CD4-positive, alpha-beta T cell treated with Interferon gamma for 1 hour (primary cell): ENCODE results near the gene RMI2.

Source experiments
- DNase-seq: peaks from one replicate; pipeline ENCODE4 v3.0.0-alpha.2; 2020

RMI2 gene

DNA sequence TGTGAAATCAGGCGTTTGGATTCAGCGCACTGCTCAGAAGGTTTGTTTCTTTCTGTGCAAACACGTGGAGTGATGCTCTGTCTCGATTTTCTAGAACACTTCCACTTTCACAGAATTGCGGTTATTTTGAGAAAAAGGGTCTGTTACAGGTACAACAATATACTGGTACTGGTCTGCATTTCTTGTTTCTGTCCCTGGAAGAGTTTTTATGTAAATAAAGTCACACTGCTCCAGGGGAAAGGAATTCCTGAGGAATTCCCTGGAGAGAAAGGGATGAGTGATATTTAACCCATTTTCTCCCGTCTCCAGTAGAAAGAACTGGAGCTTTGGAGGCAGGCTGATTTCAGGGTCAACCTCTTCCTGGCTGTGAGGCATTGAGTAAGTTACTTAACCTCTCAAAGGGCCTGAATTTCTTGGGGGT, 16.2 kb upstream of the RMI2 start:
- DNase-seq: no peak

DNA sequence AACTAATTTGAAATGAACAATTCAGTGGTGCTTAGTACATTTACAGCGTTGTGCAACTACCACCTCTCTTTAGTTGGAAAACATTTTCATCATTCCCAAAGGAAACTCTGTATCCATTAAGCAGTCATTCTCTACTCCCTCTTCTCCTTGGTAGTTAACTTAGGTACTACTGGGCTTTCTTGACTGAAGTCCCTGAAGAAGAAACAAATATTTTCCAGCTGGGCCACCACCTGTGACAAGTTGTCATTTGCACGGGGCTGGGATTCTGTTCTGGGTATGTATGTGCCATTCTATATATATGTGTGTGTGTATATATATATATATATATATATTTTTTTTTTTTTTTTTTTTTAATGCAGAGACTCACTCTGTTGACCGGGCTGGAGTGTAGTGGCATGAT, 15.4 kb upstream of the RMI2 start:
- DNase-seq: no peak

DNA sequence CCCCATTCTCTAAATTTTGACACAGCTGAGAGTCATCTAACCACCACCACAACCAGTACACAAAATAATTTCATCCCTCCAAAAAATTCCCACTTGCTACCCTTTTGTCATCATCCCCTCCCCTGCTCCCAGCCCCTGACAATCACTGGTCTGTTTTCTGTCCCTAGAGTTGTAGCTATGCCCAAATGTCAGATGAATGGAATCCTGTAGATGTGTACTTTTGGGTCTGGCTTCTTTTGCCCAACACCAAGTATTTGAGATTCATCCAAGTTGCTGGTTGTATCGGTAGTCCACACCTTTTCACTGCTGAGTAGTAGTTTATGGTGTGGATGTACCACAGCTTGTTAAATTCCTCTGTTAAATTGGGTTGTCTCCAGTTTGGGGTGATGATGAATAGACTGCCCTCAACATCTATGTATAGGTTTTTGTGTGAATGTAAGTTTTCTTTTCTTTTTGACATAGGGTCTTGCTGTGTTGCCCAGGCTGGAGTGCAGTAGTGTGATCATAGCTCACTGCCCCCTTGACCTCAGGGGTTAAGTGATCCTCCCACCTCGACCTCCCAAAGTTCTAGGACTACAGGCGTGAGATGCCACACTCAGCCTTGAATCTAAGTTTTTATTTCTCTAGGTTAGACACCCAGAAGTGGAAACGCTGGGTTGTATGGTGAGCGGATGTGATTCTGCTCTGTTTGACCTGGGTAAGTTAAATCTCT, 14.6 kb upstream of the RMI2 start:
- DNase-seq: no peak

DNA sequence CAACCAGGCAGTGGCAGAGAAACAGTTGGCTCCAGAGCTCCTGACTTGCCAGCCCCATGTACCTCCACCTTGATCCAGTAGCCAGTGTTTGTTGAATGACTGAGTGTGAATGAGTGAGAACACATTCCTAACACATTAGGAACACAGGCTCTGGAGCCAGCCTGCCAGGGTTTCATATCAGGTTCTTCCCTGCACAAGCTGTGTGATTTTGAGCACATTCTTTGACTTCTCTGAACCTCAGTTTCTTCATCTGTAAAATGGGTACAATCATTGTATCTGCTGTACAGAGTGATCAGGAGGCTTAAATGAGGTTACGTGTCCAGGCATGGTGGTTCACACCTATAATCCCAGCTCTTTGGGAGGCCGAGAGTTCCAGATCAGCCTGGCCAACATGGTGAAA, 13.3 kb upstream of the RMI2 start:
- no peak for DNase-seq

DNA sequence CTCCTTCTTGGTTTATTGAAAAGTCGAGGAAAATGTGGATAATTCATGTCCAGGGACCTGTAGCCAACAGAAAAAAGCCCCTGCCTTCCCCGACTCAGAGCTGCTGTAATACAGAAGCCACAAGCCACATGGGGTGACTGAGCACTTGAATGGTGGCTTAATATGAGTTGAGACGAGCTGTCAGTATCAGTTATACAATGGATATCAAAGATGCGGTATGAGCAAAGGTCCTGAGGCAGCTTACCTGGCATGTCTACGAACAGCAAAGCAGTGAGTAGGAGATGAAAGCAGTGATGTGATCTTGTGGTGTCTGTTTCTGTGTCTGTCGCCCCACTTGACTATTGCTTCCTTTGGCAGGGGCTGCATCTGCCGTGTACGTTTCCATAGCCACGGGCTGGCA, 12.2 kb upstream of the RMI2 start:
- DNase-seq: no peak

DNA sequence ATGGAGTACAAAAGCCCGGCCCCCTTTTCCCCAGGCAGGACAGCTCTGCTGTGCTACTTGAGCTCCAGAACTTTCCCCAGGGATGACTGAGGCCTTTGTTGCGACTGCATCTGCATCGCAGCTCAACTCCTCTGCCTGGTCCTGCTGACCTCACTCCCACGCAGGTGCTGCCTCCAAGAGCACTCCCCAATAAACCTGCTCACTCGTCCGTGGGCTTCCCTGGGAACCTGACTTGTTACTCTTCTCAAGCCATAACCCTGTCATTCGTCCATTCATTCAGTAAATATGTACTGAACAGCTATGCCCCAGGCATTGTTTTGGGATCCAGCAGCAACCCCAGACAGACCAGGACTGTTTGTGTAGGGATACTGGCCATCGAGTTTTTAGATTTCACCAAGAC, 11.6 kb upstream of the RMI2 start:
- no peak for DNase-seq

DNA sequence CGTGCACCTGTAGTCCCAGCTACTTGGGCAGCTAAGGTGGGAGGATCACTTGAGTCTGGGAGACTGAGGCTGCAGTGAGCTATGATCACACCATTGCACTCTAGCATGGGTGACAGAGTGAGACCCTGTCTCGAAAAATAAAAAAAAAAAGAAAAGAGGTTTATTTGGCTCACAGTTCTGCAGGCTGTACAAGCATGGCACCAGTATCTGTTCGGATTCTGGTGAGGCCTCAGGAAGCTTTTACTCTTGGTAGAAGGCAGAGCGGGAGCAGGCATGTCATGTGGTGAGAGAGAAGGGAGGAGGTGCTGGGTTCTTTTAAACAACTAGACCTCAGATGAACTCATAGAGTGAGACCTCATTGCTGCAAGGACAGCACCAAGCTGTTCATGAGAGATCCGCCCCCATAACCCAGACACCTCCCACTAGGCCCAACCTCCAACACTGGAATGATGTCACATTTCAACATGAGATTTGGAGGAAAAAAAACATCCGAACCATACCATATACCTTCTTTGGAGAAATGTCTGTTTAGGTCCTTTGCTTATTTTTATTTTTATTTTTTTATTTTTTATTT, 10.3 kb upstream of the RMI2 start:
- DNase-seq: no peak

DNA sequence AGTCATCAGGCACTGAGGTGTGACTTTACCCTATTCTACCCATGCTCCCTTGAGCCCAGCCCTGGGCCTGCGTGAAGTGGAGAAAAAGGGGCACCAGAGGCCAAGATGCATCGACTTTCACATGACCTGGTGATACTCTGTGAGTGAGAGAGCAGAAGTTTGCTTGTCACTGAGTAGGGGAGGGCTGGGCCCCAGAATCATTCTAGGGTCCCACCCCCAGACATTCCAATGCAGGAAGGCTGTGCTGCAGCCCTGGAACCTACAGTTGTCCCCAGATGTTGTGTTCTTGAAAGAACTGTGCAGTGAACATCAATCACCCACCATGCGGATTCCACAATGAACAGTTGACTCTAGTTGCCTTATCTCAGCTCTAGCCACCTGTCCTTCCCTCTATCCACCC, 6.2 kb upstream of the RMI2 start:
- no peak for DNase-seq

DNA sequence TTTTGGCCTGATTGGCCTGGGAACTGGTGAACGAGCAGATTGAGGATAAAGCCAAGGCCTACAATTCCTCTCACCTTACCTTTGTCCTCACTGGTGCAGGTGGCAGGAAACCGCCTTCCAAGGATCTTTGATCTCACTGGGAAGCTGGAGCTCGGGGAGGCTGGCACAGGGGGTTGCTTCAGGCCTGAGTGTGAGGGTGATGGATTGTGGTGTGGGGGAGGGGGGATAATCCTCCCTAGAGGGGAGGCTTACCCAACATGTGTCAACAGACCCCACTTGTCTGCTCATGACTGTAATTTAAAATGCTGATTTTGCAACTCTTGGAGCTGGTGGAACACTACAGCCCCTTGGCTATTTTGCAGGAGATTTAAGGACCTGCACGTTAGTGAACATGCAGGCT, 4.5 kb upstream of the RMI2 start:
- DNase-seq: no peak

DNA sequence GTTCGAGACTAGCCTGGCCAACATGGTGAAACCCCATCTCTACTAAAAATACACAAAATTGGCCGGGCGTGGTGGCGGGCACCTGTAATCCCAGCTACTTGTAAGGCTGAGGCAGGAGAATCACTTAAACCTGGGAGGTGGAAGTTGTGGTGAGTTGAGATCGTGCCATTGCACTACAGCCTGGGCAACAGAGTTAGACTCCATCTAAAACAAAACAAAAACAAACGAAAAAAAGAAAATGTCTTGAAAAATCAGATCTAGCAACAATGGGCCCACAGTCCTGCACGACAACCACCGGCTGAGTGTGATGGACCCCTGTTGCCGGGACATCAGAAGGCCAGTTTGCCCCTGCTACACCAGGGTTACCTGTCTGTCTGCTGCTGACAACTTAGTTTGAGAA, 3.9 kb upstream of the RMI2 start:
- no peak for DNase-seq

DNA sequence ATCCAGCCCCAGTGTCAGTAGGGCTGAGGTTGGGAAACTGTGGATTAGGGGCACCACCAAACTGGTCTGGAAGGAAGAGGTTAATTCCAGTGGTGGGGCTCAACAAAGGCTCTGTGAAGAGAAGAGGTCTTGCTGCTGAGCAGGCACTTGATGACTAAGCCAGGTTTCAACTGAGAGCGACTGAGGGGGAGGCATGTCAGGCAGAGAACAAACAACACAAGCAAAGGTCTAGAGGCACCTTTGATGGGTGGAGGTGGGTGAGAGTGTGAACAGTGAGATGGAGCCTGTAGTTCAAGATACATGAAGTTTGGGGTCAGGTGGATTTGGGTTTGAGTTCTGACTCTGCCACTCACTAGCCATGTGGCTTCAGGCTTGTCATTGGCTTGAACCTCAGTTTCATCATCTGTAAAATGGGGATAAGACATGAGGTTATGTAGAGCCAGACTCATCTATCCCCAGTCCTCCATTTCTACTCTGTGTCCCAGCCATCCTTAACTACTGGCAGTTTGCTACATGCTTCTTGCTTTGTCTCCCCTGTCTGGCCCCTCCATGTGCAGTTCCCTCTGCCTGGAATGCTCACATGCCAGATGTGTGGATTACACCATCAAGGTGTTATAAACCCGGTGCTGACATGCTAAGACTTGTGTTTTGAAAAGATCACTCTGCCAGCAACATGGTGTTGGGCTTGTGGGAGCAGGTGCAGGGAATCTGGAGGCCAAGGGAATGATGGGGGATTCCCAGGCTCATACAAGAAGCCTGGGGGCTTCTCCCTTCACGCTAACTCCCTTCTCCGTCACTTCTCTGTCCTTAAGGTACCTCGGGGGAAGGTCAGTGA, 3.0 kb upstream of the RMI2 start:
- no peak for DNase-seq

DNA sequence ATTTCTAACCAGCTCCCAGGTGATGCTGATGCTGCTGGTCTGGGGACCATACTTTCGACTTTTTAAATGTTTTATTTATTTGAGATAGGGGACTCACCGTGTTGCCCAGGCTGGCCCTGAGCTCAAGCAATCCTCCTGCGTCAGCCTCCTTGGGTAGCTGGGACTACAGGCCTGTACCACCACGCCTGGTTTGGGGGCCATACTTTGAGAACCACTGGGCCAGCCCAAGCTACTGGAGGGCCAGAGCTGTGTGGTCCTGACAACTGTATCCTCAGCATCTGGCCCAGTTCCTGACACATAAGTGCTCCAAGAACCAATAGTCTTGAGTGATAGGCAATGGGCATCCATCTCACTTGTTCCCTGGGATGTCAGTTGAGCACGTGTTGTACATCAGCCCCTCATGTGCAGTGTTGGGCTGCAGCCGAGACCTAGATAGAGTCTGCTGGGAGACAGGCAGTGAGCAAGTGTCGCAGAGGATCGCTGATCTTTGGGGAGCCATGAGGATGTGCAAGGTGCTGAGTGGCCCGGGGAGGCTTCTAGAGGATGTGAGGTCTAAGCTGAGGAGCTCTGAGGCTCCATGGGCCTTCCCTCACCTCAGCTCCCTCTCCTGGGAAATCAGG, 1.6 kb downstream of the RMI2 start:
- no peak for DNase-seq

DNA sequence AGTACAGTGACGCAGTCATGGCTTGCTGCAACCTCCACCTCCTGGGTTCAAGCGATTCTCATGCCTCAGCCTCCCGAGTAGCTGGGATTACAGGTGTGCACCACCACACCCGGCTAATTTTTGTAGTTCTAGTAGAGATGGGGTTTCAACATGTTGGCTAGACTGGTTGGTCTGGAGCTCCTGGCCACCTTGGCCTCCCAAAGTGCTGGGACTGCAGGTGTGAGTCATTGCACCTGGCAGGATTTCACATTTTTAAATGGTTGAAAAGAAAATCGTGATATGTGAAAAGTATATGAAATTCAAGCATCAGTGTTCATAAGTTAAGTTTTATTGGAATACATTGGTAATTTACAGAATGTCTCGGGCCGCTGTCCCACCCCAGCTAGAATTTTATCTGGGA, 2.6 kb downstream of the RMI2 start:
- no peak for DNase-seq

DNA sequence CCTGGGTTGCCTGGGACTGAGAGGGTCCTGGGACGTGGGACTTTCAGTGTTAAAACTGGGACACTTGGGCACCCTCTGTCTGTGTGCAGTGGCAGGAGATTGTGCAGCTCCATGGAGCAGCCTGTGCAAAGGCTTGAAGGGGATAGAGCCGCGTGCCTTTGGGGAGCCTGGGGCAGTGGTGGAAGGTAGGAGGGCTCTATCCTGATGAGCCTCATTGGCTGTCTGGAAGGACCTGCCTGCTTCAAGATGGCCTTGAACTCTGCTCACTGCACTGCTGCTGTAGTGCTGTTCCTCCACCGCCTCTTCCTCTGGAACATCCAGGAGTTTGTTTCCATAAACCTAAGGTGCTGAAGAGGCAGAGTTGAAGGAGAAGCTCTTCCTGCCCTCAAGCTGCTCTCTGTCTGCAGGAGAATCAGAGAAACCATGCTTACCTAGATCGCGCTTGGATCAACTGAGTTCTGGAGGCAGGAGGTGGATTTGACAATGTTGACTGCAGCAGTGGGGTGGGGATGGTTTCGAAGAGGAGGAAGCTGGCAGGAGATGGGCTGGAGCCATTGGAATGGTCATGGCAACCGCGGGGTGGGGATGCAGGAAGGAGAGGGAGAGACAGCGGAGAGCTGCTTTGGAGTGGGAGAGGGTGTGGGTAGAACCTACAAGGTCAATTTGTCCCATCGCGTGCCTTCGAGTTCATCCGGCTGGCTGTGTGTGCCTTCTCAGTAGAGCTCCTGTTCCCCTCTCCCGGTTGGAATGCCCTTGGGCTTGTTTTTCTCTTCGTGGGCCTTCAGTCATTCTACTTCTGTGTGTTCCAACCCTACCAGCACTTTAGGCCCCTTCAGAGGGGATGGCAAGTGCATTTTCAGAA, 3.7 kb downstream of the RMI2 start:
- no peak for DNase-seq

DNA sequence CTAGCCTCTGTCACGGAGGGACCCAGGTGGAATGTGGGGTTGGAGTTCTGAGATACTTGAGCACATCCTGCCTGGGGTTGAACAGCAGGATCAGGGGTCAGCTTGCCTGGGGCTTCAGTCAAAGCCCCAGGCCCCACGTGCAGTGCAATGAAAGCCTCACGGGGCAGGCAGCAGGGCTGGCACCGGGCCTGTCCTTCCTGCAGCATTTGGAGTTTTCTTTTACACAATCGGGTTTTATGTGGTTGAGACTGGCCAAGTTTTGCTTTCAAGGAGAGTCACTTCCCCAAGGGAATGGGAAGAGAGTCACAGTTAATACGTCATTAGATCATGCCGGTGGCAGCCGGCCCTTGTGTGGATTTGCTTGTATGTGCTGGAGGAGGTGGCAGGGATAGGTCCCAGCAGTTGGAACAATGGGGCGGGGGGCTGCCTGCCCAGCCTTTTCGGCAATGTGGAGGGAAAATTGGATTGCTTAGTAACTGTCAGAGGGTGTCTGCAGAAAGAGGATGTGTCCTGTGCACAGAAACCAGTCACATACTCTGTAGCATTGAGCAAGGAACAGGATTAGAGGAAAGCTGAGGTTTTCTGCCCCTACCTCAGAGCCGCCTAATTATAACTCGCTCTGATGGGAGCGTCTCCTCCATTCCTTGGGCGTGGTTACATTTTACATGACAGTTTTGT, 4.5 kb downstream of the RMI2 start:
- DNase-seq: peak; percentile 43

DNA sequence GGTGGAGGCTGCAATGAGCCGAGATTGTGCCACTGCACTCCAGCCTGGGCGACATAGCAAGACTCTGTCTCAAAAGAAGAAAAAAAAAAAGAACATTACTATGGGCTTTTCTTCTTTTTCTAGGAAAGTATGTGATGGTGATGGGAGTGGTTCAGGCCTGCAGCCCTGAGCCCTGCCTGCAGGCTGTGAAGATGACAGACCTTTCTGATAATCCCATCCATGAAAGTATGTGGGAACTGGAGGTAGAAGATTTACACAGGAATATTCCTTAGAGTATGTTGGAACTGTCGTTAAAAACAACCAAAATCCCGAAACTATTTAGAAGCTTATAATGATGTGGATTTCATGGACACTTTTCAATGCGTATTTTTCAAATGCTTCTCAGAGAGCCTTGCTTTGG, 5.3 kb downstream of the RMI2 start:
- DNase-seq: no peak

DNA sequence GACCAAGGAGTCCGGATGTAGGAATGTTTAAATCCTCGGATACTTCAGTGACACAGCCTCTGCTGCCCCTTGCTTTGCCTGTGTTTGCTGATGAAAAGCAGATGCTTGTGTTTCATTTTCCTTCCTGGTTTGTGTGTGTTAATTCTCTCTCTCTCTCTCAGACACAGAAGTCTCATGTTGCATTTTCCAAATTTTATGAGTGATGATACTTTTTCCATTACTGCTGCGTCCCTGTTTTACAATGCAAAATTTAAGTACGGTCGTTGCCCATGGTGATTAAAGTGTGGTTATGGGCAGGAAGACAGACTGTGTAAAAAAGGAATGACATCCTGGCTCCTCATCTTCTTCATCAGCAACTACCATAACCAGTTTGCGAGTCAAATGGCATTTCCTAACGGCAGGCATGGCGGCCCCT, 5.7 kb downstream of the RMI2 start:
- DNase-seq: no peak

DNA sequence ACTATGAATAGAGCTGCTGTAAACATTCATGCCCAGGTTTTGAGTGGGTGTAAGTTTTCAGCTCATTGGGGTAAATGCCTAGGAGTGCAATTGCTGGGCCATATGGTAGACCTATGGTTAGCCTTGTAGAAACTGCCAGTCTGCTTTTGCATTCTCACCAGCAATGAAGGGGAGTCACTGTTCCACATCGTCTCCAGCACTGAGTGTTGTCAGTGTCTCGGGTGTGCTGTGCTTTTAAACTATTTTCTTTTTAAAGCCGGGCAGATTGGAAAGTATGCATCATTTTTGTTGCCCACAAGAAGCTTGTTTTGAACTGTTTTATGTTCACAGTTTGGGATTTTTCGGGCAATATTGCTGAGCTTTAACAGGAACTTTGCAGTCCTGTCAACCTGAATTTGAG, 7.9 kb downstream of the RMI2 start:
- DNase-seq: no peak

DNA sequence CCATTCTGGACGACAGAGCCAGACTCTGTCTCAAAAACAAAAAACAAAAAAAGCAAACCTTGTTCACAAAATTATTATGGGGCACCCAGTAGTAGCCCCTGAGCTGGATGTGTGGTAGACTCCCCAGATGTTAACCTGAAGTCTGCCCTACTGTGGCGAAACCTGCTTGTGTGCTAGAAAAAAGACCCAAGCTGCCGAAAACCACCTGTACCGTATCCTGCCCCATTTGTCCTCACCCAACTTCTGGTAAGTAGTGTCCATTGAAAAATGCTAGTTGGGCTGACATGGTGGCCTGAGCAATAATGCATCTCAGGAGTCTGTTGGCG, 9.1 kb downstream of the RMI2 start:
- DNase-seq: no peak

DNA sequence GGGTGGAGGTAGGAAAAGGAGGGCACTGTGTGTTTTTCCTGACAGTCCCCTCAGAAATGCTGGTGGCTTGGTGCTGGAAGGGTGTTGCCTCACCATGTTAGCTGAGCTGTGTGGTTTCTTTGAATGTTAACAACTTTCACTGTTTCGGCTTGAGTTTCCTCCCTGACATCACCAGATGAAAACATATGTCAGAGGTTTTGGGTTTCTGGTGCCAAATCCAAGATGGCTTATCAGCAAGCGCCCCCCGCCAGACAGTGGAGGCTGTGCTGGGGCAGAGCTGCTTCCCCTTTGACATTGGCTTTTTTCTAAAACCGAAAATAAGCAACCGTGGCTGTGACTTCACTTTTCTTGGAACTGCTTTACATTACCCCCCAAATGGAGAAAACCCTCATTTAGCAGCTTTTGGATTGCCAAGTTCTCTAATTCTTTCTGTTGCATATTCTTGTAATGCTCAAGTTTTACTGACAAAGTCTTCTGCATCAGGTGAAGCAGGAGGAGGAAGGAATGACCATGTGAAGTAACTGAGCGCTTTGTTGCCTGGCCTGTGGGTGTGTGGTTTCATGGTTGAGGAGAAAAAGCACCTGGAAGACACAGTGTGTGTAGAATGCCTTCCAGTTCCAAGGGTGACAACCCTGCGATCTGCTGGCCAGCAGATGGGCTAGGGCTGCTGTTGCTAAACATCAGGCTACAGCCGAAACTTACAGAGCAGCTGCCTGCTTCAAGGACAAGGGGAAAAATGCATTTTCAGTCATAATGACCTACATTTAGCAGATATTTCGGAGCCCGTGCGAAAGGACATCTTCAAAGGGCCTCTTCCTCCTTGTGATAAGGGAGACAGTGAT, 9.7 kb downstream of the RMI2 start:
- peak; percentile 76 for DNase-seq

DNA sequence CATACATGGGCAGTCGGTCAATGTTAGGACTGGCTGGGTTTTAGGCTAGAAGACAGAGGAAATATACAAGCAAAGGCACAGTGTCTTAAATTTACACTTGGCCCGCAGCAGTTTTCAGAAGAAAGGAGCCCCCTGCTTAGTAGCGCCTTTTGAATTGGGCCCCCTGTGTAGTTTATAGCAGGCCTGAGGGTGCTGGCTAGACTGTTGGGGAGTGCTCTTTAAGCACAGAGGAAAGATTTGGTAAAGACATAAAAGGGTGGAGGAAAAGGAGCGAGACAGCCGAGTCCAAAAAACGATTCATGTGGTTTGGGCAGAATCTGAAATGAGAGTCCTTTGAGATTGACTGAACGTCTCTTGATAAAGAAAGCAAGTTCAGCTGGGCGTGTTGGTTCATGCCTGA, 10.6 kb downstream of the RMI2 start:
- DNase-seq: no peak
